ENCODE measurements around the gene NECTIN2. TPM values are rescaled to one million over a fixed set of nuclear protein-coding genes. Genes with fewer than 3 reads are reported as not detected.
"Not testable (repeated sequence)": the region's sequence is repeated elsewhere in the genome, so short reads cannot be mapped to it uniquely, and the experiment has no call there.

The NECTIN2 gene
- total RNA-seq, 1 experiment from 2014 or later: 76.7 TPM

DNA sequence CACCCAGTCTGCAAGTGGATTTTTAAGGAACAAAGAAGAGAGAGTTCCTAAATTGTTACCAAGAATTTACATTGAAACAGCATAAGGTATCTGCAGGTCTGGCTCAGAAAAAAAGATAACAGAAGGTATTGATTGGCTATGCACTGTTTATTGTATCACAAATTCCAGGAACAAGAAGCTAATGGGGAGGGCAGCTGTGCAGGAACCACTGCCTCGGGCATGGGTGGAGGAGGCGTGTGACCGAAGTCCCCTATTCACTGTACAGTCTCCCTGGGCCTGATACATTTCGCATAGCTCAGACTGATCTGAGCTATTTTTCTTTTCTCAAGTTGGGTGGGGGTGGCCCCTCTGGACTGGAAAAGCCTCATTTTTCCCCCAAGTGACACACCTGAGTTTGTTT lies 11.7 kb downstream of the NECTIN2 start:
- Histone ChIP-seq H3K27ac (ENCODE audit: low read depth, low read length, poor library complexity, severe bottlenecking) (no peak overlapping the region), H3K4me3 (ENCODE audit: low read depth, low read length, poor library complexity, severe bottlenecking) (no peak overlapping the region), H3K27me3 (replicated peaks; ENCODE audit: insufficient read depth, low read depth, low read length, poor library complexity) (no peaks in the 10 kb centered on the region), H3K4me1 (ENCODE audit: insufficient read depth, low read length, poor library complexity, severe bottlenecking) (no peaks in the 10 kb centered on the region), H3K36me3 (ENCODE audit: insufficient read depth, low read length, poor library complexity, severe bottlenecking) (no peaks in the 10 kb centered on the region), H3K9me3 (ENCODE audit: low read depth, low read length, poor library complexity, severe bottlenecking) (no peaks in the 10 kb centered on the region)
- DNase-seq (ENCODE audit: low spot score): no peak
- ChIA-PET POLR2A (ENCODE audit: low non-redundant PET) (no interaction called here), CTCF (no interaction called here)
- TF ChIP-seq, protein P1, sequence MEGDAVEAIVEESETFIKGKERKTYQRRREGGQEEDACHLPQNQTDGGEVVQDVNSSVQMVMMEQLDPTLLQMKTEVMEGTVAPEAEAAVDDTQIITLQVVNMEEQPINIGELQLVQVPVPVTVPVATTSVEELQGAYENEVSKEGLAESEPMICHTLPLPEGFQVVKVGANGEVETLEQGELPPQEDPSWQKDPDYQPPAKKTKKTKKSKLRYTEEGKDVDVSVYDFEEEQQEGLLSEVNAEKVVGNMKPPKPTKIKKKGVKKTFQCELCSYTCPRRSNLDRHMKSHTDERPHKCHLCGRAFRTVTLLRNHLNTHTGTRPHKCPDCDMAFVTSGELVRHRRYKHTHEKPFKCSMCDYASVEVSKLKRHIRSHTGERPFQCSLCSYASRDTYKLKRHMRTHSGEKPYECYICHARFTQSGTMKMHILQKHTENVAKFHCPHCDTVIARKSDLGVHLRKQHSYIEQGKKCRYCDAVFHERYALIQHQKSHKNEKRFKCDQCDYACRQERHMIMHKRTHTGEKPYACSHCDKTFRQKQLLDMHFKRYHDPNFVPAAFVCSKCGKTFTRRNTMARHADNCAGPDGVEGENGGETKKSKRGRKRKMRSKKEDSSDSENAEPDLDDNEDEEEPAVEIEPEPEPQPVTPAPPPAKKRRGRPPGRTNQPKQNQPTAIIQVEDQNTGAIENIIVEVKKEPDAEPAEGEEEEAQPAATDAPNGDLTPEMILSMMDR (conservative IDR thresholded peaks at IDR 0.05; ENCODE audit: low read depth, low read length): no peak
- TF ChIP-seq EZH2 (IDR thresholded peaks at IDR 0.05; ENCODE audit: borderline replicate concordance, low read depth, low read length, poor library complexity, severe bottlenecking): no peak
- BruUV-seq (replicated peaks): no TSS peak
- intact Hi-C loops (cut with micrococcal nuclease; ENCODE audit: unreplicated experiment): no loop called here

DNA sequence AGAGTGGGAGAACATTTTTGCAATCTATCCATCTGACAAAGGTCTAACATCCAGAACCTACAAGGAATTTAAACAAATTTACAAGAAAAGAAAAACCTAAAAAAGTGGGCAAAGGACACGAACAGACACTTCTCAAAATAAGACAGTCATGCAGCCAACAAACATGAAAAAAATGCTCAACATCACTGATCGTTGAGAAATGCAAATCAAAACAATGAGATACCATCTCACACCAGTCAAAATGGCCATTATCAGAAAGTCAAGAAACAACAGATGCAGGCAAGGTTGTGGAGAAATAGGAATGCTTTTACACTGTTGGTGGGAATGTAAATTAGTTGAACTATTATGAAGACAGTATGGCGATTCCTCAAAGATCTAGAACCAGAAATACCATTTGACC lies 15.5 kb downstream of the NECTIN2 start:
- BruUV-seq (replicated peaks); intact Hi-C loops (cut with micrococcal nuclease; ENCODE audit: unreplicated experiment): not testable (repeated sequence)

DNA sequence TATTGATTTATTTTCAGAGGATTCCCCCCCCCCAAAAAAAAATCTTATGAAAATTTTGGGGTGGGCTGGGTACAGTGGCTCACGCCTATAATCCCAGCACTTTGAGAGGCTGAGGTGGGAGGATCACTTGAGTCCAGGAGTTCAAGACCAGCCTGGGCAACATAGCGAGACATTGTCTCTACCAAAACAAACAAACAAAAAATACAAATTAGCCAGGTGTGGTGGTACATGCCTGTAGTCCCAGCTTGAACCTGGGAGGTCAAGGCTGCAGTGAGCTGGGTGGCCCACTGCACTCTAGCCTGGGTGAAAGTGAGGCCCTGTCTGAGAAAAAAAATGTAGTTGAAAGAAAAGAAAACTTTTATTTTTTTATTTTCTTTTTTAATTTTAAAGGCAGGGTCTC lies 17.9 kb downstream of the NECTIN2 start:
- CTCF ChIA-PET: no interaction called here
- no peak overlapping the region for H3K27ac ChIP-seq (ENCODE audit: low read depth, low read length, poor library complexity, severe bottlenecking)

More for the DNA sequence above, 15.5 kb downstream of the NECTIN2 start:
- H3K9me3 ChIP-seq (ENCODE audit: low read depth, low read length, poor library complexity, severe bottlenecking); H3K36me3 ChIP-seq (ENCODE audit: insufficient read depth, low read length, poor library complexity, severe bottlenecking); POLR2A ChIA-PET (ENCODE audit: low non-redundant PET); H3K27me3 ChIP-seq (replicated peaks; ENCODE audit: insufficient read depth, low read depth, low read length, poor library complexity); CTCF ChIA-PET; H3K27ac ChIP-seq (ENCODE audit: low read depth, low read length, poor library complexity, severe bottlenecking); H3K4me3 ChIP-seq (ENCODE audit: low read depth, low read length, poor library complexity, severe bottlenecking); DNase-seq (ENCODE audit: low spot score); H3K4me1 ChIP-seq (ENCODE audit: insufficient read depth, low read length, poor library complexity, severe bottlenecking): not testable (repeated sequence)

More for the DNA sequence above, 17.9 kb downstream of the NECTIN2 start:
- intact Hi-C loops (cut with micrococcal nuclease; ENCODE audit: unreplicated experiment): no loop called here
- DNase-seq (ENCODE audit: low spot score): no peak
- TF ChIP-seq, protein P1 (conservative IDR thresholded peaks at IDR 0.05; ENCODE audit: low read depth, low read length): no peak
- TF ChIP-seq EZH2 (IDR thresholded peaks at IDR 0.05; ENCODE audit: borderline replicate concordance, low read depth, low read length, poor library complexity, severe bottlenecking): no peak
- POLR2A ChIA-PET (ENCODE audit: low non-redundant PET): no interaction called here
- H3K4me1 ChIP-seq (ENCODE audit: insufficient read depth, low read length, poor library complexity, severe bottlenecking): no peaks in the 10 kb centered on the region
- H3K4me3 ChIP-seq (ENCODE audit: low read depth, low read length, poor library complexity, severe bottlenecking): no peak overlapping the region
- H3K36me3 ChIP-seq (ENCODE audit: insufficient read depth, low read length, poor library complexity, severe bottlenecking): no peaks in the 10 kb centered on the region
- no peaks in the 10 kb centered on the region for H3K9me3 ChIP-seq (ENCODE audit: low read depth, low read length, poor library complexity, severe bottlenecking)
- no peaks in the 10 kb centered on the region for H3K27me3 ChIP-seq (replicated peaks; ENCODE audit: insufficient read depth, low read depth, low read length, poor library complexity)
- BruUV-seq (replicated peaks): no TSS peak

Measured in A673 (cell line).